NT2/D1 (cell line): Measurements from ENCODE around the gene KCNK2.

Experiments
- SUZ12 ChIP-seq: IDR thresholded peaks from 2 replicates; pipeline ENCODE4 v1.6.1; 2011; ENCODE audit not compliant: insufficient read length, insufficient read depth; ENCODE audit errors: extremely low read depth
- ZNF274 ChIP-seq: IDR thresholded peaks from 2 replicates; pipeline ENCODE4 v1.6.1; 2011; ENCODE audit warnings: mild to moderate bottlenecking, low read depth, low read length

GRCh38 chr1:215243345-215244054, 161.0 kb downstream of the KCNK2 start:
- TF ChIP-seq ZNF274 (no peak), SUZ12 (no peak)
